DOHH2 (cell line): ENCODE results near the gene DSCAML1.

Experiments used
- EZH2phosphoT487 ChIP-seq: fragments of 200-600 bp; sonication (generic); IDR thresholded peaks from 2 replicates; pipeline ENCODE4 v1.6.1; 2017; ENCODE audit warnings: borderline replicate concordance, mild to moderate bottlenecking, antibody characterized with exemption, low read length, moderate library complexity, mixed read lengths
- TF ChIP-seq, protein P1 (sequence below): fragments of 200-600 bp; sonication (generic); IDR thresholded peaks from one replicate; pipeline ENCODE4 v1.5.1; 2014; ENCODE audit warnings: antibody characterized with exemption, mild to moderate bottlenecking, low read depth, low read length; ENCODE audit not compliant: poor library complexity, severe bottlenecking

DNA sequence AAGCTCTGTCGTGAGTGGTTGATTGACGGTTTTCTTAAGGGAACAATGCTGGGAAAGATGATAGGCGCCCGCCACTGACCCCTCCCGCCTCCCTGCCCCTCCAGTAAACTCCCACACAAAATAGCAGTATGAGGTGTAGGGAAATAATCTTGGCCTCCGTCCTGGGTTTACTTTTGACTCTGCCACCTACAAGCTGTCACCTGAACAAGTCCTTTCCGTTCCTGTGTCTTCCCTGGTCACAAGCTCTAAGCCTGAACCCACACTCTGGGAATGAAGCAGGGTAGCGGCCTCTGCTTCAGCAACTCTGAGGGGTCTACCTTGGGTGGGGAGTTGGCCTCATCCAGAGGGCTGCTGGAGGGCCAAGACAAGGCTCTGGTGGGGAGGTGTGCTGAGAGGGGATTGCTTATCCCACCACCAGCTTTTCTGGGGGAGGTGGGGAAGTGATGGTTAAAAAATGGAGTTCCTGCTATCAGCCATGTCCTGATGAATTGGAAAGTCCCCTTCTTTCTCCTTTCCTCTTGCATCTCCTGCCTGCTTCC, 381.6 kb downstream of the DSCAML1 start:
- TF ChIP-seq, protein P1, sequence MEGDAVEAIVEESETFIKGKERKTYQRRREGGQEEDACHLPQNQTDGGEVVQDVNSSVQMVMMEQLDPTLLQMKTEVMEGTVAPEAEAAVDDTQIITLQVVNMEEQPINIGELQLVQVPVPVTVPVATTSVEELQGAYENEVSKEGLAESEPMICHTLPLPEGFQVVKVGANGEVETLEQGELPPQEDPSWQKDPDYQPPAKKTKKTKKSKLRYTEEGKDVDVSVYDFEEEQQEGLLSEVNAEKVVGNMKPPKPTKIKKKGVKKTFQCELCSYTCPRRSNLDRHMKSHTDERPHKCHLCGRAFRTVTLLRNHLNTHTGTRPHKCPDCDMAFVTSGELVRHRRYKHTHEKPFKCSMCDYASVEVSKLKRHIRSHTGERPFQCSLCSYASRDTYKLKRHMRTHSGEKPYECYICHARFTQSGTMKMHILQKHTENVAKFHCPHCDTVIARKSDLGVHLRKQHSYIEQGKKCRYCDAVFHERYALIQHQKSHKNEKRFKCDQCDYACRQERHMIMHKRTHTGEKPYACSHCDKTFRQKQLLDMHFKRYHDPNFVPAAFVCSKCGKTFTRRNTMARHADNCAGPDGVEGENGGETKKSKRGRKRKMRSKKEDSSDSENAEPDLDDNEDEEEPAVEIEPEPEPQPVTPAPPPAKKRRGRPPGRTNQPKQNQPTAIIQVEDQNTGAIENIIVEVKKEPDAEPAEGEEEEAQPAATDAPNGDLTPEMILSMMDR = no peak
- TF ChIP-seq EZH2phosphoT487 = no peak
